ENCODE results near the gene MGARP. TPM values are rescaled to one million over a fixed set of nuclear protein-coding genes. Genes with fewer than 3 reads are reported as not detected.

MGARP gene
- total RNA-seq, 2 donors from 2014 or later: not detected

DNA sequence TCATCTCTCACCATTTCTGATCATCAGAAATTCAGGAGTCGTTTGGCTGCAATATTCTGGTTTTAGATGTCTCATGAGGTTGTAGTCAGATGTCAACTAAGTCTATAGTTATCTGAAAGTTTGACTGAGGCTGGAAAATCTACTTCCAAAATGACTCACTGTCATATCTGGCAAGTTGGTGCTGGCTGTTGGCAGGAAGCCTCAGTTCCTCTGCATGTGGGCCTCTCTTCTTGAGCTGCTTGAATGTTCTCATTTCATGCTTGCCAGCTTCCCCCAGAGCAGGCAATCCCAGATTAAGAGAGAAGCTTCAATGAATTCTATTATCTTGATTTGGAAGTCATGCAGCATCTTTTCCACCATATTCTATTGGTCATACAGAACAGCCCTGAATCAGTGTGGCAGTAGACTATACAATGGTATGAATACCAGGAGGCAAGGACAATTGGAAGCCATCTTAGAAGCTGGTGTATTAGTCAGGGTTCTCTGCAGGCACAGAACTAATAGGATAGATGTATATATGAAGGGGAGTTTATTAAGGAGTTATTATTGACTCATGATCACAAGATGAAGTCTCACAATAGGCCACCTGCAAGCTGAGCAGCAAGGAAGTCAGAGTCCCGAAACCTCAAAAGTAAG, 56.2 kb downstream of the MGARP start:
- H3K9me3 ChIP-seq (ENCODE audit: control insufficient read depth, low read length, poor library complexity, severe bottlenecking): no peaks in the 10 kb centered on the region
- DNase-seq (no peak), ATAC-seq (no peak)
- Mint-ChIP-seq H3K27ac (no peak overlapping the region), H3K27me3 (no peaks in the 10 kb centered on the region), H3K36me3 (ENCODE audit: low read depth) (peaks cover 3% of the 10 kb centered on the region), H3K4me1 (peaks cover 10% of the 10 kb centered on the region), H3K4me3 (no peak overlapping the region)

GRCh38 chr4:139222215-139222614, 57.8 kb downstream of the MGARP start:
- H3K36me3 Mint-ChIP-seq (ENCODE audit: low read depth): peaks cover 3% of the 10 kb centered on the region
- H3K4me1 Mint-ChIP-seq: peaks cover 10% of the 10 kb centered on the region
- DNase-seq: no peak
- no peak overlapping the region for H3K4me3 Mint-ChIP-seq
- H3K27ac Mint-ChIP-seq: no peak overlapping the region
- H3K9me3 ChIP-seq (ENCODE audit: control insufficient read depth, low read length, poor library complexity, severe bottlenecking): no peaks in the 10 kb centered on the region
- ATAC-seq: no peak
- no peaks in the 10 kb centered on the region for H3K27me3 Mint-ChIP-seq

DNA sequence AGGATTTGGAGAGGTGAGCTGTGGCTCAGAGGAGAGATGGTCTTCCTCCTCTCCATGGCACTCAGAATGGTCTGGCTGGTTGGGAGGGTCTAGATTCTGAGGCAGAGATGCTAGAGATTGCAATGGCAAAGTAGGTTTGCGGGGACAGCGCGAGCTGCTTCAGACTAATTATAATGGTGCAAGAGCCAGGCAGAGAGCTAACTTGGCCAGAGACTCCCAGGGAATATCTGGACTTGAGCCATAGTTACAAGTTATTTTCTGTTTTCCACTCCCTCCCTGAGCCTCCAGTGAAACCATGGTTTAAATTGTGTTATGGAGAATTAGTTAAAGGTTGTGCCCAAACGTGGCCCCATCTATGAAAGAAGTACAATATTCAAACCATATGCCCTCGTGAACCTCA, 58.3 kb downstream of the MGARP start:
- H3K36me3 Mint-ChIP-seq (ENCODE audit: low read depth): peaks cover 3% of the 10 kb centered on the region
- no peaks in the 10 kb centered on the region for H3K27me3 Mint-ChIP-seq
- no peak overlapping the region for H3K27ac Mint-ChIP-seq

DNA sequence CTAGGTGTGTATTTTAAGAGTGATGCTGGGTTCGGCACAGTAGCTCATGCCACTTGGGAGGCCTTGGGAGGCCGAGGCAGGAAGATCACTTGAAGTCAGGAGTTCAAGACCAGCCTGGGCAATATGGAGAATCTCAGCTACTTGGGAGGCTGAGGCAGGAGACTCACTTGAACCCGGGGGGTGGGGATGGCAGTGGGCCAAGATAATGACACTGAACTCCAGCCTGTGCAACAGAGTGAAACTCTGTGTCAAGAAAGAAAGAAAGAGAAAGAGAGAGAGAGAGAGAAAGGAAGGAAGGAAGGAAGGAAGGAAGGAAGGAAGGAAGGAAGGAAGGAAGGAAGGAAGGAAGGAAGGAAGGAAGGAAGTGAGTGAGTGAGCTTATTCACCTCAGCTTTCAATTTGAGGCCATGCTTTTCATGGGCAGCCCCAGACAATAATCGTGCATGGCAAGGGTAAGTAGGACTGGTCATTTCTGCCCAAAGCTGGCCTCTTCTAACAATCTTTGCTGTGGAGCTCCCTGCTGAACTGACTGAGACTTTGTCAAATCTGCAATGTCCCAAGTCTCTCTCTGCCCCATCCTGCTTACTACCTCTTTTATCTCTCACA, 60.5 kb downstream of the MGARP start:
- H3K36me3 Mint-ChIP-seq (ENCODE audit: low read depth): peaks cover 3% of the 10 kb centered on the region
- no peaks in the 10 kb centered on the region for H3K27me3 Mint-ChIP-seq
- no peaks in the 10 kb centered on the region for H3K9me3 ChIP-seq (ENCODE audit: control insufficient read depth, low read length, poor library complexity, severe bottlenecking)
- DNase-seq: no peak
- H3K4me1 Mint-ChIP-seq: peaks cover 10% of the 10 kb centered on the region
- H3K27ac Mint-ChIP-seq: no peak overlapping the region
- H3K4me3 Mint-ChIP-seq: no peak overlapping the region
- no peak for ATAC-seq

More for the DNA sequence above, 58.3 kb downstream of the MGARP start:
- ATAC-seq (no peak), DNase-seq (no peak)
- H3K4me3 Mint-ChIP-seq: no peak overlapping the region
- no peaks in the 10 kb centered on the region for H3K9me3 ChIP-seq (ENCODE audit: control insufficient read depth, low read length, poor library complexity, severe bottlenecking)
- peaks cover 10% of the 10 kb centered on the region for H3K4me1 Mint-ChIP-seq

Other genes with a start within 250 kb of the MGARP start
- 10 to 100 TPM; 59.8 to 80.6 TPM for gene ELF2, start 103.0 kb downstream of the MGARP start, total RNA-seq
- gene NAA15, start 21.3 kb upstream of the MGARP start, total RNA-seq: 10 to 100 TPM; 55.2 to 62.1 TPM
- gene NDUFC1, start 22.3 kb upstream of the MGARP start, total RNA-seq: 10 to 100 TPM; 15.5 to 17.0 TPM
- gene RAB33B, start 173.9 kb upstream of the MGARP start, total RNA-seq: 10 to 100 TPM; 19.9 to 20.1 TPM